PC-3 (cell line): Measurements from ENCODE around the gene XK. TPM values are rescaled to one million over a fixed set of nuclear protein-coding genes. Genes with fewer than 3 reads are reported as not detected.

Experiments used
- ATAC-seq: fragments of 200-7000 bp; cut with Tn5 transposase; 2 replicates; pipeline ENCODE4 v1.9.1; 2020; ENCODE audit warnings: mild to moderate bottlenecking, moderate library complexity
- BruUV-seq: library from RNA; stranded (reverse); fragments of 400-500 nt; replicated peaks from 2 replicates; lab custom pipeline; 2021; lab: Mats Ljungman, UMichigan
- CTCF ChIA-PET: fragments of 300-600 bp; sonication (Branson Sonifier 250); formaldehyde crosslinking; loops from one replicate; lab custom pipeline; 2022; ENCODE audit warnings: antibody characterized with exemption; lab: Charles Lee
- POLR2A ChIA-PET: fragments of 300-600 bp; sonication (Branson Sonifier 250); formaldehyde crosslinking; loops from one replicate; lab custom pipeline; 2022; ENCODE audit warnings: antibody characterized with exemption; ENCODE audit not compliant: unreplicated experiment; lab: Charles Lee
- DNase-seq: peaks from one replicate; pipeline ENCODE4 v3.0.0-alpha.2; 2015
- H2AFZ ChIP-seq: fragments of 300-600 bp; sonication (generic); 2 replicates; pipeline ENCODE4 v1.6.0; 2016; ENCODE audit warnings: antibody characterized with exemption, low read length
- H3F3A ChIP-seq: fragments of 300-600 bp; sonication (generic); one replicate; pipeline ENCODE4 v1.6.0; 2017; ENCODE audit warnings: antibody characterized with exemption, low read length, control low read depth, mild to moderate bottlenecking; ENCODE audit not compliant: unreplicated experiment
- H3K27ac ChIP-seq: fragments of 300-600 bp; sonication (generic); 2 replicates; pipeline ENCODE4 v1.5.1; 2016; ENCODE audit warnings: mild to moderate bottlenecking, low read length
- H3K27me3 ChIP-seq: fragments of 300-600 bp; sonication (generic); 2 replicates; pipeline ENCODE4 v1.6.1; 2016; ENCODE audit warnings: low read length, mixed read lengths
- H3K36me3 ChIP-seq: fragments of 300-600 bp; sonication (generic); 2 replicates; pipeline ENCODE4 v1.6.1; 2016; ENCODE audit warnings: low read depth, mixed run types, low read length, mixed read lengths
- H3K4me1 ChIP-seq: fragments of 300-600 bp; sonication (generic); 2 replicates; pipeline ENCODE4 v1.5.1; 2016; ENCODE audit warnings: low read length; ENCODE audit not compliant: insufficient read depth
- H3K4me2 ChIP-seq: fragments of 300-600 bp; sonication (generic); 2 replicates; pipeline ENCODE4 v1.6.0; 2016; ENCODE audit warnings: low read length
- H3K4me3 ChIP-seq: fragments of 300-600 bp; sonication (generic); 2 replicates; pipeline ENCODE4 v1.5.1; 2016; ENCODE audit warnings: mild to moderate bottlenecking, low read length, mixed read lengths
- H3K79me2 ChIP-seq: fragments of 300-600 bp; sonication (generic); 2 replicates; pipeline ENCODE4 v1.6.1; 2017; ENCODE audit warnings: low read length, mixed read lengths
- H3K9ac ChIP-seq: fragments of 300-600 bp; sonication (generic); 2 replicates; pipeline ENCODE4 v1.6.0; 2016; ENCODE audit warnings: mild to moderate bottlenecking, low read length
- H3K9me2 ChIP-seq: fragments of 300-600 bp; sonication (generic); replicated peaks from 2 replicates; pipeline ENCODE4 v1.6.1; 2016; ENCODE audit warnings: mixed run types, low read length, mixed read lengths
- H3K9me3 ChIP-seq: fragments of 300-600 bp; sonication (generic); 2 replicates; pipeline ENCODE4 v1.6.1; 2016; ENCODE audit warnings: low read length, mixed read lengths
- H4K20me1 ChIP-seq: fragments of 300-600 bp; sonication (generic); 2 replicates; pipeline ENCODE4 v1.6.1; 2016; ENCODE audit warnings: low read length, mixed read lengths
- CTCF ChIP-seq: fragments of 300-600 bp; sonication (generic); conservative IDR thresholded peaks from 2 replicates; pipeline ENCODE4 v1.5.1; 2017; ENCODE audit warnings: antibody characterized with exemption, low read depth, mild to moderate bottlenecking, low read length
- EZH2 ChIP-seq: fragments of 300-600 bp; sonication (generic); IDR thresholded peaks from one replicate; pipeline ENCODE4 v1.6.1; 2017; ENCODE audit warnings: antibody characterized with exemption, mild to moderate bottlenecking, low read length; ENCODE audit not compliant: unreplicated experiment
- EZH2phosphoT487 ChIP-seq: fragments of 300-600 bp; sonication (generic); IDR thresholded peaks from 2 replicates; pipeline ENCODE4 v1.6.1; 2018; ENCODE audit warnings: mild to moderate bottlenecking, antibody characterized with exemption, low read length, borderline replicate concordance
- intact Hi-C: fragments of 100-400 bp; cut with micrococcal nuclease; formaldehyde crosslinking; loops from 2 replicates; pipeline ENCODE4 v1.9.0; 2023
- total RNA-seq: library from RNA; depleted of rRNA; stranded (reverse); fragments of >200 nt; gene quantifications from 2 replicates; pipeline ENCODE4 v1.2.3, GENCODE V29; 2014

Gene XK
- total RNA-seq, 1 experiment from 2014 or later: 8.0 TPM

GRCh38 chrX:37678574-37678973 lies 7.0 kb upstream of the XK start:
- TF ChIP-seq EZH2phosphoT487: no peak
- no peak for TF ChIP-seq CTCF
- Histone ChIP-seq H3K9ac (no peak overlapping the region), H2AFZ (no peak overlapping the region), H3K79me2 (no peaks in the 10 kb centered on the region), H3K9me2 (no peaks in the 10 kb centered on the region), H3K27me3 (no peaks in the 10 kb centered on the region), H4K20me1 (no peaks in the 10 kb centered on the region), H3K36me3 (no peaks in the 10 kb centered on the region), H3K4me2 (no peak overlapping the region), H3K4me1 (peaks cover 13% of the 10 kb centered on the region), H3K27ac (no peak overlapping the region), H3K4me3 (no peak overlapping the region), H3F3A (no peaks in the 10 kb centered on the region), H3K9me3 (no peaks in the 10 kb centered on the region)
- 0 out of 2 replicates have a peak, but pooled peaks have one; percentile 24 for ATAC-seq
- BruUV-seq: no TSS peak
- DNase-seq: no peak
- ChIA-PET CTCF (no interaction called here), POLR2A (interaction anchor here (0.6 kb wide), 1 partner anchor 52 kb away, joined by 3 read pairs; no protein-coding TSS in a partner anchor)
- intact Hi-C loops: loop anchor here (5.0 to 10.0 kb wide), 3 partner anchors 51 to 146 kb away; partner anchors contain the start of gene LANCL3

- H3K36me3 ChIP-seq: no peaks in the 10 kb centered on the region
- no TSS peak for BruUV-seq
- H3K9me3 ChIP-seq: no peaks in the 10 kb centered on the region
- no peaks in the 10 kb centered on the region for H3F3A ChIP-seq
- no peaks in the 10 kb centered on the region for H3K27me3 ChIP-seq
- H3K4me2 ChIP-seq: no peak overlapping the region
- TF ChIP-seq EZH2phosphoT487 (no peak), CTCF (no peak), EZH2 (no peak)
- peaks cover 13% of the 10 kb centered on the region for H3K4me1 ChIP-seq
- ATAC-seq (peak; percentile 83), DNase-seq (peak; percentile 20)
- no peak overlapping the region for H2AFZ ChIP-seq
- H3K27ac ChIP-seq: 0 out of 2 replicates have a peak overlapping the region, but pooled peaks have one; percentile 0
- no peaks in the 10 kb centered on the region for H3K79me2 ChIP-seq
- CTCF ChIA-PET: no interaction called here
- POLR2A ChIA-PET: interaction anchor here (0.6 kb wide), 1 partner anchor 53 kb away, joined by 3 read pairs; no protein-coding TSS in a partner anchor
- H3K9me2 ChIP-seq: no peaks in the 10 kb centered on the region
- no peaks in the 10 kb centered on the region for H4K20me1 ChIP-seq
- no peak overlapping the region for H3K9ac ChIP-seq
- no peak overlapping the region for H3K4me3 ChIP-seq
- intact Hi-C loops: loop anchor here (5.0 to 10.0 kb wide), 3 partner anchors 52 to 146 kb away; partner anchors contain the start of gene LANCL3
Observed at GRCh38 chrX:37679230-37679629, 6.4 kb upstream of the XK start.

GRCh38 chrX:37679888-37680287 lies 5.7 kb upstream of the XK start:
- H3K27me3 ChIP-seq: no peaks in the 10 kb centered on the region
- H3K36me3 ChIP-seq: no peaks in the 10 kb centered on the region
- intact Hi-C loops: loop anchor here (5.0 to 10.0 kb wide), 3 partner anchors 53 to 145 kb away; partner anchors contain the start of gene LANCL3
- ChIA-PET POLR2A (no interaction called here), CTCF (no interaction called here)
- H3K27ac ChIP-seq: no peak overlapping the region
- no peaks in the 10 kb centered on the region for H3K79me2 ChIP-seq
- no peaks in the 10 kb centered on the region for H3F3A ChIP-seq
- H4K20me1 ChIP-seq: no peaks in the 10 kb centered on the region
- H3K9me3 ChIP-seq: no peaks in the 10 kb centered on the region
- no peak overlapping the region for H3K9ac ChIP-seq
- no peak for DNase-seq
- no TSS peak for BruUV-seq
- peaks cover 16% of the 10 kb centered on the region for H3K4me1 ChIP-seq
- no peak overlapping the region for H2AFZ ChIP-seq
- ATAC-seq: no peak
- H3K4me2 ChIP-seq: no peak overlapping the region
- H3K9me2 ChIP-seq: no peaks in the 10 kb centered on the region
- TF ChIP-seq EZH2: no peak
- no peak for TF ChIP-seq EZH2phosphoT487
- no peak for TF ChIP-seq CTCF
- H3K4me3 ChIP-seq: no peak overlapping the region
